ENCODE measurements around the gene MYRF. TPM values are rescaled to one million over a fixed set of nuclear protein-coding genes. Genes with fewer than 3 reads are reported as not detected.

MYRF gene
- total and polyA plus RNA-seq, 2 of the 13 experiments (the other 11 are each of a cell fraction or from before 2014, with no cell fraction given), result 10.2 to 25.9 TPM

DNA sequence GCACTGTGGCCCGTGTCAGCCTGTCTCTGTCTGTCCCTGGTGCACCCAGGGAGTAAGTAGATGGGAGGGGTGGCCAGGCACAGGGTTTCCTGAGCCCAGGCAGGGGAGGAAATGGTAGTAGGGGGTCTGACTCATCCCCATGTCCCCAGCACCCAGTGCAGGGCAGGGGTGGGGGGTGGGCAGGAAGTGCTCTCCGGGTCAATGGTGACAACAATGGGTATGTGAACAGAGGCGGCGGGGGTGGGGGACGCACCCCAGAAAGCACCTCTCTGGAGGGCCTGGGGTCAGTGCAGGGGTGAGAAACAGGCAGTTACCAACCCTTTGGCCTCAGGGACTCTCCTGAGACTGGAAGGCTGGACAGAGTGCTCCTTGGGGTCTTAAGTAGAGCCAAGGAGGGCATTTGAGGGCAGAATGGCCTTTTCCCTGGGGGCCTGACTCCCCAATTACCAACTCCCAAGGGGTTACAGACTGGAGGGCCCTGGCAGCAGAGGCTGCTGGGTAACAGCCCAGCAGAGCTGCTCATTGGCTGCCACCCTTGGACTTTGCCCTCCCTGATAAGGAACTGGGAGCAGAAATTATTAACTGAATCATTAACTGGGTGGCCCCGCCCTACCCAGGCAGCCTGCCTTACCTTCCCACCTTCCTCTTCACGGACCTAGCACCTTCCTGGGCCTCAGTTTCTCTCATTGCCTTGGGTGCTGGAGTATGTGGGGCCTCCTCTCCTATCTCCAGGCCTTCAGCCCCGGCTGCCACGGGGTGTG, 4.2 kb downstream of the MYRF start (continued):
- TF ChIP-seq HINFP (CRISPR knock-in tag; IDR thresholded peaks at IDR 0.05; ENCODE audit: low read depth) (0 out of 2 replicates have a peak, but pooled peaks have one; percentile 24), ZNF382 (CRISPR knock-in tag; IDR thresholded peaks at IDR 0.05; ENCODE audit: borderline replicate concordance) (no peak), HNRNPH1 (optimal IDR thresholded peaks at IDR 0.05; ENCODE audit: low read depth, low read length) (no peak), RBM39 (IDR thresholded peaks at IDR 0.05; ENCODE audit: low read depth, low read length, poor library complexity, severe bottlenecking) (peak; percentile 88), THYN1 (CRISPR knock-in tag; IDR thresholded peaks at IDR 0.05; ENCODE audit: borderline replicate concordance, low read depth) (no peak), RBFOX2 (IDR thresholded peaks at IDR 0.05; ENCODE audit: low read depth, low read length) (peak; percentile 74), MIER3 (CRISPR knock-in tag; IDR thresholded peaks at IDR 0.05; ENCODE audit: borderline replicate concordance) (peak; percentile 71; the same call in 1 of the 2 replicates), MXD1 (CRISPR knock-in tag; IDR thresholded peaks at IDR 0.05) (peak; percentile 19; the same call in 1 of the 2 replicates), GABPA (IDR thresholded peaks at IDR 0.05; ENCODE audit: low read depth, low read length) (no peak), GABPA (CRISPR knock-in tag; IDR thresholded peaks at IDR 0.05; ENCODE audit: low read depth) (peak; percentile 86), MAFG (CRISPR knock-in tag; IDR thresholded peaks at IDR 0.05) (no peak), MIXL1 (CRISPR knock-in tag; IDR thresholded peaks at IDR 0.05) (peak; percentile 61; the same call in 1 of the 2 replicates), EZH2 (conservative IDR thresholded peaks at IDR 0.05; ENCODE audit: low read depth, low read length) (no peak), ZNF446 (CRISPR knock-in tag; IDR thresholded peaks at IDR 0.05) (0 out of 2 replicates have a peak, but pooled peaks have one; percentile 49), NCOR1 (IDR thresholded peaks at IDR 0.05; ENCODE audit: borderline replicate concordance, low read length) (peak; percentile 74), SMAD3 (CRISPR knock-in tag; IDR thresholded peaks at IDR 0.05) (no peak; the same call in 1 of the 2 replicates), RARA (CRISPR knock-in tag; IDR thresholded peaks at IDR 0.05) (peak; percentile 64; the same call in 1 of the 2 replicates), TGIF2 (CRISPR knock-in tag; IDR thresholded peaks at IDR 0.05) (no peak; the same call in 1 of the 2 replicates), POLR2A (IDR thresholded peaks at IDR 0.05; ENCODE audit: insufficient read depth in 1 of 2, low read depth in 2 of 2, low read length in 2 of 2) (peak in 1 of 2 experiments; percentile 96; a peak in 2 of 4 replicates), HNRNPLL (IDR thresholded peaks at IDR 0.05; ENCODE audit: low read depth, low read length, poor library complexity, severe bottlenecking) (no peak), TAF1 (CRISPR knock-in tag; IDR thresholded peaks at IDR 0.05) (peak; percentile 71; the same call in 1 of the 2 replicates), YEATS4 (CRISPR knock-in tag; IDR thresholded peaks at IDR 0.05; ENCODE audit: borderline replicate concordance) (peak; percentile 84), RXRB (CRISPR knock-in tag; IDR thresholded peaks at IDR 0.05; ENCODE audit: borderline replicate concordance) (peak; percentile 86), ZNF780A (CRISPR knock-in tag; IDR thresholded peaks at IDR 0.05) (no peak)
- TF ChIP-seq, protein P1, sequence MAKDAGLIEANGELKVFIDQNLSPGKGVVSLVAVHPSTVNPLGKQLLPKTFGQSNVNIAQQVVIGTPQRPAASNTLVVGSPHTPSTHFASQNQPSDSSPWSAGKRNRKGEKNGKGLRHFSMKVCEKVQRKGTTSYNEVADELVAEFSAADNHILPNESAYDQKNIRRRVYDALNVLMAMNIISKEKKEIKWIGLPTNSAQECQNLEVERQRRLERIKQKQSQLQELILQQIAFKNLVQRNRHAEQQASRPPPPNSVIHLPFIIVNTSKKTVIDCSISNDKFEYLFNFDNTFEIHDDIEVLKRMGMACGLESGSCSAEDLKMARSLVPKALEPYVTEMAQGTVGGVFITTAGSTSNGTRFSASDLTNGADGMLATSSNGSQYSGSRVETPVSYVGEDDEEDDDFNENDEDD (CRISPR knock-in tag; IDR thresholded peaks at IDR 0.05; ENCODE audit: borderline replicate concordance), result no peak; the same call in 1 of the 2 replicates
- TF ChIP-seq, protein P2, sequence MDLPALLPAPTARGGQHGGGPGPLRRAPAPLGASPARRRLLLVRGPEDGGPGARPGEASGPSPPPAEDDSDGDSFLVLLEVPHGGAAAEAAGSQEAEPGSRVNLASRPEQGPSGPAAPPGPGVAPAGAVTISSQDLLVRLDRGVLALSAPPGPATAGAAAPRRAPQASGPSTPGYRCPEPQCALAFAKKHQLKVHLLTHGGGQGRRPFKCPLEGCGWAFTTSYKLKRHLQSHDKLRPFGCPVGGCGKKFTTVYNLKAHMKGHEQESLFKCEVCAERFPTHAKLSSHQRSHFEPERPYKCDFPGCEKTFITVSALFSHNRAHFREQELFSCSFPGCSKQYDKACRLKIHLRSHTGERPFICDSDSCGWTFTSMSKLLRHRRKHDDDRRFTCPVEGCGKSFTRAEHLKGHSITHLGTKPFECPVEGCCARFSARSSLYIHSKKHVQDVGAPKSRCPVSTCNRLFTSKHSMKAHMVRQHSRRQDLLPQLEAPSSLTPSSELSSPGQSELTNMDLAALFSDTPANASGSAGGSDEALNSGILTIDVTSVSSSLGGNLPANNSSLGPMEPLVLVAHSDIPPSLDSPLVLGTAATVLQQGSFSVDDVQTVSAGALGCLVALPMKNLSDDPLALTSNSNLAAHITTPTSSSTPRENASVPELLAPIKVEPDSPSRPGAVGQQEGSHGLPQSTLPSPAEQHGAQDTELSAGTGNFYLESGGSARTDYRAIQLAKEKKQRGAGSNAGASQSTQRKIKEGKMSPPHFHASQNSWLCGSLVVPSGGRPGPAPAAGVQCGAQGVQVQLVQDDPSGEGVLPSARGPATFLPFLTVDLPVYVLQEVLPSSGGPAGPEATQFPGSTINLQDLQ (CRISPR knock-in tag; IDR thresholded peaks at IDR 0.05), result peak; percentile 99

Measured in HepG2 (cell line).